Esophagus squamous epithelium (tissue), 4 donors: ENCODE data around the gene HARBI1.

Experiments used
- POLR2A ChIP-seq, 4 donors: fragments of 450-650 bp; IDR thresholded peaks; one replicate each; pipeline ENCODE4 v1.6.1; 2017; ENCODE audit warnings: antibody characterized with exemption in 4 of 4, mild to moderate bottlenecking in 4 of 4, moderate library complexity in 3 of 4
- TF ChIP-seq, protein P1 (sequence below), 6 experiments: fragments of 450-650 bp in 4 of 6; fragments of 200-600 bp in 2 of 6; sonication (generic) in 2 of 6; IDR thresholded peaks; one replicate each; pipeline ENCODE4 v1.5.1; 2016 to 2019; ENCODE audit warnings: antibody characterized with exemption in 6 of 6, mild to moderate bottlenecking in 4 of 6, moderate library complexity in 4 of 6

DNA sequence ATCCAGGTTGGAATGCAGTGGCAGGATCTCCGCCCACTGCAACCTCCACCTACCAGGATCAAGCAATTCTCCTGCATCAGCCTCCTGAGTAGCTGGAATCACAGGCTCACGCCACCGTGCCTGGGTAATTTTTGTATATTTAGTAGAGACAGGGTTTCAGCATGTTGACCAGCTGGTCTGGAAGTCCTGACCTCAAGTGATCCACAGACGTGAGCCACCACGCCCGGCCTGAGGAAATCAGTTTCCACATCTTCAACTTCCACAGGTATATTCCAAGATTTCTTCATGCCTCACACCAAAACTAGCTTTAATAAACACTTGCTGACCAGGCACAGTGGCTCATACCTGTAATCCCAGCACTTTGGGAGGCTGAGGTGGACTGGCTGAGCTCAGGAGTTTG, 7.6 kb downstream of the HARBI1 start:
- TF ChIP-seq POLR2A (IDR thresholded peaks at IDR 0.05) = no peak
- TF ChIP-seq, protein P1, sequence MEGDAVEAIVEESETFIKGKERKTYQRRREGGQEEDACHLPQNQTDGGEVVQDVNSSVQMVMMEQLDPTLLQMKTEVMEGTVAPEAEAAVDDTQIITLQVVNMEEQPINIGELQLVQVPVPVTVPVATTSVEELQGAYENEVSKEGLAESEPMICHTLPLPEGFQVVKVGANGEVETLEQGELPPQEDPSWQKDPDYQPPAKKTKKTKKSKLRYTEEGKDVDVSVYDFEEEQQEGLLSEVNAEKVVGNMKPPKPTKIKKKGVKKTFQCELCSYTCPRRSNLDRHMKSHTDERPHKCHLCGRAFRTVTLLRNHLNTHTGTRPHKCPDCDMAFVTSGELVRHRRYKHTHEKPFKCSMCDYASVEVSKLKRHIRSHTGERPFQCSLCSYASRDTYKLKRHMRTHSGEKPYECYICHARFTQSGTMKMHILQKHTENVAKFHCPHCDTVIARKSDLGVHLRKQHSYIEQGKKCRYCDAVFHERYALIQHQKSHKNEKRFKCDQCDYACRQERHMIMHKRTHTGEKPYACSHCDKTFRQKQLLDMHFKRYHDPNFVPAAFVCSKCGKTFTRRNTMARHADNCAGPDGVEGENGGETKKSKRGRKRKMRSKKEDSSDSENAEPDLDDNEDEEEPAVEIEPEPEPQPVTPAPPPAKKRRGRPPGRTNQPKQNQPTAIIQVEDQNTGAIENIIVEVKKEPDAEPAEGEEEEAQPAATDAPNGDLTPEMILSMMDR (IDR thresholded peaks at IDR 0.05) = no peak
